GM19035 (cell line): ENCODE results near the gene TARP.
"Not testable (repeated sequence)": the region's sequence is repeated elsewhere in the genome, so short reads cannot be mapped to it uniquely, and the experiment has no call there.

Source experiments
- ATAC-seq: cut with Tn5 transposase; IDR thresholded peaks from one replicate; pipeline ENCODE4 v1.9.1; 2021; ENCODE audit not compliant: unreplicated experiment

Gene TARP

GRCh38 chr7:38299275-38299931 lies 26.0 kb upstream of the TARP start:
- ATAC-seq: no peak

GRCh38 chr7:38296059-38296857 lies 22.8 kb upstream of the TARP start:
- ATAC-seq: no peak

- ATAC-seq: no peak
Measured at GRCh38 chr7:38294926-38295325, 21.5 kb upstream of the TARP start.

- no peak for ATAC-seq
Measured at GRCh38 chr7:38292442-38292841, 19.0 kb upstream of the TARP start.

GRCh38 chr7:38291650-38292049 lies 18.2 kb upstream of the TARP start:
- ATAC-seq: no peak

GRCh38 chr7:38291117-38291647 lies 17.7 kb upstream of the TARP start:
- ATAC-seq: no peak

GRCh38 chr7:38284553-38284952 lies 11.1 kb upstream of the TARP start:
- no peak for ATAC-seq

- ATAC-seq: no peak
Measured at GRCh38 chr7:38283809-38284208, 10.4 kb upstream of the TARP start.

GRCh38 chr7:38283107-38283506 lies 9.7 kb upstream of the TARP start:
- no peak for ATAC-seq

- no peak for ATAC-seq
Measured at GRCh38 chr7:38282081-38282480, 8.6 kb upstream of the TARP start.

GRCh38 chr7:38281266-38281665 lies 7.8 kb upstream of the TARP start:
- ATAC-seq: no peak

GRCh38 chr7:38280707-38281106 lies 7.3 kb upstream of the TARP start:
- ATAC-seq: no peak

- no peak for ATAC-seq
Measured at GRCh38 chr7:38280000-38280399, 6.6 kb upstream of the TARP start.

GRCh38 chr7:38276096-38276877 lies 2.9 kb upstream of the TARP start:
- no peak for ATAC-seq

- ATAC-seq: no peak
Measured at GRCh38 chr7:38274927-38275620, 1.6 kb upstream of the TARP start.

- ATAC-seq: no peak
Measured at GRCh38 chr7:38274486-38274885, 1.1 kb upstream of the TARP start.

GRCh38 chr7:38270405-38270804 lies 3.0 kb downstream of the TARP start:
- not testable (repeated sequence) for ATAC-seq

GRCh38 chr7:38269704-38270346 lies 3.6 kb downstream of the TARP start:
- not testable (repeated sequence) for ATAC-seq

GRCh38 chr7:38265958-38266357 lies 7.5 kb downstream of the TARP start:
- ATAC-seq: not testable (repeated sequence)

GRCh38 chr7:38264602-38265001 lies 8.8 kb downstream of the TARP start:
- not testable (repeated sequence) for ATAC-seq
